C4-2B (cell line): ENCODE measurements around the gene B4GALNT3.

Experiments used
- H3K27ac ChIP-seq: fragments of 450-650 bp; 2 replicates; pipeline ENCODE4 v1.5.1; 2017
- ZFX ChIP-seq: fragments of 450-650 bp; IDR thresholded peaks from 2 replicates; pipeline ENCODE4 v1.6.1; 2017
- TF ChIP-seq, protein P1 (sequence below): fragments of 450-650 bp; conservative IDR thresholded peaks from 2 replicates; pipeline ENCODE4 v1.5.1; 2017; ENCODE audit warnings: mild to moderate bottlenecking

The B4GALNT3 gene

GRCh38 chr12:552466-552865 lies 92.7 kb downstream of the B4GALNT3 start:
- H3K27ac ChIP-seq: no peak overlapping the region
- no peak for TF ChIP-seq ZFX
- TF ChIP-seq, protein P1, sequence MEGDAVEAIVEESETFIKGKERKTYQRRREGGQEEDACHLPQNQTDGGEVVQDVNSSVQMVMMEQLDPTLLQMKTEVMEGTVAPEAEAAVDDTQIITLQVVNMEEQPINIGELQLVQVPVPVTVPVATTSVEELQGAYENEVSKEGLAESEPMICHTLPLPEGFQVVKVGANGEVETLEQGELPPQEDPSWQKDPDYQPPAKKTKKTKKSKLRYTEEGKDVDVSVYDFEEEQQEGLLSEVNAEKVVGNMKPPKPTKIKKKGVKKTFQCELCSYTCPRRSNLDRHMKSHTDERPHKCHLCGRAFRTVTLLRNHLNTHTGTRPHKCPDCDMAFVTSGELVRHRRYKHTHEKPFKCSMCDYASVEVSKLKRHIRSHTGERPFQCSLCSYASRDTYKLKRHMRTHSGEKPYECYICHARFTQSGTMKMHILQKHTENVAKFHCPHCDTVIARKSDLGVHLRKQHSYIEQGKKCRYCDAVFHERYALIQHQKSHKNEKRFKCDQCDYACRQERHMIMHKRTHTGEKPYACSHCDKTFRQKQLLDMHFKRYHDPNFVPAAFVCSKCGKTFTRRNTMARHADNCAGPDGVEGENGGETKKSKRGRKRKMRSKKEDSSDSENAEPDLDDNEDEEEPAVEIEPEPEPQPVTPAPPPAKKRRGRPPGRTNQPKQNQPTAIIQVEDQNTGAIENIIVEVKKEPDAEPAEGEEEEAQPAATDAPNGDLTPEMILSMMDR: no peak

DNA sequence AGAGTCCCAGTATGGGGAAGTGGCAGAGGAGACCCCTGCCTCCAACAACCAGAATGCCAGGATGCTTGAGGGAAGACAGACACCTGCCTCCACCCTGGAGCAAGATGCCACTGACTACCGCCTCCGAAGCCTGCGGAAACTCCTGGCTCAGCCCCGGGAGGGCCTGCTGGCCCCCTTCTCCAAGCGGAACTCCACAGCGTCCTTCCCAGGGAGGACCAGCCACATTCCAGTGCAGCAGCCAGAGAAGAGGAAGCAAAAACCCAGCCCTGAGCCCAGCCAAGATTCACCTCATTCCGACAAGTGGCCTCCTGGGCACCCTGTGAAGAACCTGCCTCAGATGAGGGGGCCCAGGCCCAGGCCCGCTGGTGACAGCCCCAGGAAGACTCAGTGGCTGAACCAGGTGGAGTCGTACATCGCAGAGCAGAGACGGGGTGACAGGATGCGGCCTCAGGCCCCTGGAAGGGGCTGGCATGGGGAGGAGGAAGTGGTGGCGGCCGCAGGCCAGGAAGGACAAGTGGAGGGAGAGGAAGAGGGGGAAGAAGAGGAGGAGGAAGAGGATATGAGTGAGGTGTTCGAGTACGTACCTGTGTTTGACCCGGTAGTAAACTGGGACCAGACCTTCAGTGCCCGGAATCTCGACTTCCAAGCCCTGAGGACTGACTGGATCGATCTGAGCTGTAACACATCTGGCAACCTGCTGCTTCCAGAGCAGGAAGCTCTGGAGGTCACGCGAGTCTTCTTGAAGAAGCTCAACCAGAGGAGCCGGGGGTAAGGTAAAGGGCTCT lies 93.7 kb downstream of the B4GALNT3 start:
- H3K27ac ChIP-seq: no peak overlapping the region
- TF ChIP-seq, protein P1: no peak
- TF ChIP-seq ZFX: no peak

- TF ChIP-seq, protein P1: no peak
- TF ChIP-seq ZFX: no peak
Measured at GRCh38 chr12:554001-554285, 94.2 kb downstream of the B4GALNT3 start.

GRCh38 chr12:556498-556897 lies 96.8 kb downstream of the B4GALNT3 start:
- no peak overlapping the region for H3K27ac ChIP-seq
- TF ChIP-seq, protein P1: no peak
- TF ChIP-seq ZFX: no peak

More at GRCh38 chr12:554001-554285, 94.2 kb downstream of the B4GALNT3 start:
- H3K27ac ChIP-seq: no peak overlapping the region

DNA sequence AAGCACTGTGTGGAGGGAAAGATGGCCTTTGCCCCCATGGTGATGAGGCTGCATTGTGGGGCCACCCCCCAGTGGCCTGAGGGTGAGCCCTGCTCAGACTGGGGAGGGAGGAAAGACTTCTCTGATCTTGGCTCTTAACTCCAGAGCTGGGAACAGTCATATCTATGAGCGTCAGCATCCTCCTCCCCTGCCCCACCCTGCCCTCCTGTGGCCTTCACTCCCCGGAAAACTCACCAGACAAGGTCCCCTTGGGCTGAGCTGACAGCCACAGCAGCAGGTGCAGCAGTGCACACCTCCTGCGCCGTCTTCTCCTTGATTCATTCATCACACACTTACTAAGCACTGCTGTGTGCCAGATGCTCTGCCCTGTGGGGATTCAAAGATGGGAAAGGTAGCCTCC lies 98.8 kb downstream of the B4GALNT3 start:
- no peak overlapping the region for H3K27ac ChIP-seq
- TF ChIP-seq, protein P1: no peak
- no peak for TF ChIP-seq ZFX

GRCh38 chr12:559208-559905 lies 99.6 kb downstream of the B4GALNT3 start:
- H3K27ac ChIP-seq: no peak overlapping the region
- TF ChIP-seq, protein P1: no peak
- no peak for TF ChIP-seq ZFX

DNA sequence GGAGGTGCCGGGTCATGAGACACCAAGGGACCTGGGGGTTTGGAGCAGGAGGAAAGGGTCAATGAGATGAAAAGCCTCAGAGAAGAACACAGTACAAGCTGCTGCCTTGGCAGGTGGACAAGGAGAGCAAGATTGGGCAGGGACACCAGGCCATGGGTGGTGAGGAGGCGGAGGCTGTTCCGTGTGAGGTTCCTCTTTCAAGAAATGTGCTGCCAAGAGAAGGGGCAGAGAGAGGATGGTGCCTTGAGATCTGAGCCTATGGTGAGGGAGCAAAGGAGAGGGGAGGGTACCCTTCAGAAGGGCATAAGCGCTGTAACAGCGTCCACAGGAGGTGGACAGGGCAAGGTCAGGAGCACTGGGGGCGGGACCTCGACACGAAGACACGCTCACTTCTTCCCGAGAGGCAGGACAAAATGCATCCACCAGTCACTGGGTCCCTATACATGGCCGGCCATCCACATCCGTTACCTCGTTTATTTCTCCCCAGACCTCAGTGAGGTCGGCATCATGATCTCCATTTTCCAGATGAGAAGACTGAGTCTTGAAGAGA lies 100.2 kb downstream of the B4GALNT3 start:
- no peak overlapping the region for H3K27ac ChIP-seq
- no peak for TF ChIP-seq ZFX
- TF ChIP-seq, protein P1: no peak
